GM12878 (cell line): ENCODE measurements around the gene PARP16. TPM values are rescaled to one million over a fixed set of nuclear protein-coding genes. Genes with fewer than 3 reads are reported as not detected.

Experiments used
- ATAC-seq: fragments of 200-7000 bp; cut with Tn5 transposase; 3 replicates; pipeline ENCODE4 v1.9.1; 2020; ENCODE audit warnings: mild to moderate bottlenecking, moderate library complexity
- BruUV-seq: library from RNA; stranded (reverse); fragments of 400-500 nt; replicated peaks from 2 replicates; lab custom pipeline; 2021; lab: Mats Ljungman, UMichigan
- CTCF ChIA-PET: fragments of 300-600 bp; sonication (Branson Sonifier 250); formaldehyde crosslinking; extraction: SDS; loops from one replicate; lab custom pipeline; 2021; ENCODE audit warnings: inconsistent platforms; lab: Yijun Ruan, JAX
- POLR2A ChIA-PET: fragments of 350-600 bp; formaldehyde crosslinking; extraction: SDS; loops from one replicate; lab custom pipeline; 2021; ENCODE audit warnings: inconsistent platforms; lab: Charles Lee
- RAD21 ChIA-PET: fragments of 300-600 bp; sonication (Branson Sonifier 250); formaldehyde crosslinking; loops from one replicate; lab custom pipeline; 2023; ENCODE audit warnings: antibody characterized with exemption; ENCODE audit not compliant: unreplicated experiment; lab: Charles Lee
- SMC1A ChIA-PET: fragments of 300-600 bp; sonication (Branson Sonifier 250); formaldehyde crosslinking; loops from one replicate; lab custom pipeline; 2023; ENCODE audit not compliant: unreplicated experiment, uncharacterized antibody; lab: Charles Lee
- DNase-seq: peaks from one replicate; pipeline ENCODE4 v3.0.0-alpha.2; 2011; ENCODE audit warnings: low read depth, low spot score
- FAIRE-seq: peaks from 3 replicates; lab custom pipeline; 2011; peaks lifted over from hg19 to GRCh38; lab: Jason Lieb, UNC
- H2AFZ ChIP-seq: 2 replicates; pipeline ENCODE4 v1.6.0; 2011; ENCODE audit warnings: low read depth, low read length, control low read depth; ENCODE audit not compliant: control insufficient read depth
- H3K27ac ChIP-seq: 2 replicates; pipeline ENCODE4 v1.5.1; 2011; ENCODE audit warnings: control low read depth; ENCODE audit not compliant: control insufficient read depth, insufficient read depth
- H3K27me3 ChIP-seq, 2 experiments: replicated peaks in 1 of 2; 2 replicates each; pipeline versions ENCODE4 v1.6.0 to v1.6.1; 2011; ENCODE audit warnings: low read length in 1 of 2; ENCODE audit not compliant: control insufficient read depth in 2 of 2, insufficient read depth in 2 of 2
- H3K36me3 ChIP-seq, 2 experiments: 2 replicates each; pipeline ENCODE4 v1.5.1; 2011; ENCODE audit warnings: low read length in 1 of 2; ENCODE audit not compliant: control insufficient read depth in 2 of 2, insufficient read depth in 2 of 2
- H3K4me1 ChIP-seq: 2 replicates; pipeline ENCODE4 v1.6.1; 2011; ENCODE audit warnings: mild to moderate bottlenecking, low read length, moderate library complexity, mixed read lengths; ENCODE audit not compliant: control insufficient read depth, insufficient read depth
- H3K4me2 ChIP-seq: 2 replicates; pipeline ENCODE4 v1.6.0; 2011; ENCODE audit warnings: control low read depth; ENCODE audit not compliant: control insufficient read depth, insufficient read depth
- H3K4me3 ChIP-seq: fragments of 200-600 bp; sonication (generic); 2 replicates; pipeline ENCODE4 v1.5.1; 2016
- H3K79me2 ChIP-seq: 2 replicates; pipeline ENCODE4 v1.6.0; 2011; ENCODE audit warnings: low read length; ENCODE audit not compliant: control insufficient read depth, insufficient read depth
- H3K9ac ChIP-seq: 2 replicates; pipeline ENCODE4 v1.8.0; 2011; ENCODE audit warnings: low read length, control low read depth, mixed read lengths; ENCODE audit not compliant: control insufficient read depth, insufficient read depth
- H3K9me3 ChIP-seq: replicated peaks from 3 replicates; pipeline ENCODE4 v1.5.1; 2011; ENCODE audit warnings: mild to moderate bottlenecking, low read length; ENCODE audit not compliant: control insufficient read depth, insufficient read depth
- H4K20me1 ChIP-seq: 2 replicates; pipeline ENCODE4 v1.6.0; 2011; ENCODE audit not compliant: control insufficient read depth, insufficient read depth
- E2F4 ChIP-seq: IDR thresholded peaks from 2 replicates; pipeline ENCODE4 v1.6.1; 2012; ENCODE audit warnings: low read depth, low read length, improper control_type of control experiment
- ELK1 ChIP-seq: IDR thresholded peaks from 2 replicates; pipeline ENCODE4 v1.6.1; 2012; ENCODE audit warnings: low read depth, low read length, improper control_type of control experiment
- IKZF2 ChIP-seq, 2 experiments: fragments of 450-650 bp; IDR thresholded peaks; 2 replicates each; pipeline ENCODE4 v1.6.1; 2017; ENCODE audit warnings: mild to moderate bottlenecking in 2 of 2, moderate library complexity in 2 of 2
- NFYA ChIP-seq: IDR thresholded peaks from 2 replicates; pipeline ENCODE4 v1.6.1; 2011; ENCODE audit warnings: low read depth, mild to moderate bottlenecking, low read length, improper control_type of control experiment, borderline replicate concordance
- SPI1 ChIP-seq: IDR thresholded peaks from 2 replicates; pipeline ENCODE4 v1.6.1; 2011; ENCODE audit warnings: low read depth, mild to moderate bottlenecking, low read length, moderate library complexity, borderline replicate concordance; ENCODE audit not compliant: insufficient read depth
- ZNF384 ChIP-seq: IDR thresholded peaks from 2 replicates; pipeline ENCODE4 v1.6.1; 2012; ENCODE audit warnings: low read depth, mild to moderate bottlenecking, low read length, improper control_type of control experiment, borderline replicate concordance
- WGBS: methylation state at CpG from one replicate; pipeline ENCODE4 v1.1.6; 2016; ENCODE audit warnings: low lambda C conversion rate; ENCODE audit not compliant: insufficient replicate concordance, insufficient coverage; ENCODE audit errors: missing lambda C conversion rate; 5-methylcytosine and 5-hydroxymethylcytosine counted together
- in situ Hi-C: fragments of 300-500 bp; cut with MboI; formaldehyde crosslinking; loops from 9 replicates; pipeline ENCODE4 v1.14.3; 2018; ENCODE audit warnings: mixed read lengths
- intact Hi-C: fragments of 100-400 bp; cut with micrococcal nuclease; formaldehyde crosslinking; loops from one replicate; pipeline ENCODE4 v1.14.2; 2022; ENCODE audit not compliant: unreplicated experiment
- polyA plus RNA-seq, 11 experiments: library from polyadenylated mRNA; depleted of rRNA in 4 of 11; unstranded in 6 of 11; stranded (reverse) in 5 of 11; fragments of >200 nt; fragmentation: Nextera tagmentation in 4 of 11; fragmentation: Illumina TruSeq in 1 of 11; extraction: Ambion mirVana in 4 of 11; extraction: Trizol in 1 of 11; gene quantifications; 1 replicate in 1 of 11; 2 replicates in 10 of 11; pipeline versions ENCODE4 v1.2.1 to v1.2.3, GENCODE V29; 2011 to 2016; ENCODE audit warnings: inconsistent platforms in 2 of 11, missing spikeins in 2 of 11, low read depth in 1 of 11
- total RNA-seq, 4 experiments: library from RNA; depleted of rRNA in 3 of 4; stranded (reverse); fragments of >200 nt in 3 of 4; fragmentation: Illumina TruSeq in 1 of 4; extraction: Trizol in 1 of 4; gene quantifications; 2 replicates each; pipeline versions ENCODE4 v1.2.1 to v1.2.3, GENCODE V29; 2013 to 2021

Gene PARP16
- total and polyA plus RNA-seq, 10 of the 15 experiments (the other 5 are each of a cell fraction or from before 2014, with no cell fraction given), result 4.9 to 15.7 (median 9.9) TPM

GRCh38 chr15:65327651-65328393, 41.1 kb upstream of the PARP16 start:
- H3K79me2 ChIP-seq, result no peaks in the 10 kb centered on the region
- RAD21 ChIA-PET, result interaction anchor here (1.1 kb wide), 1 partner anchor 13 kb away, joined by 3 read pairs; no protein-coding TSS in a partner anchor
- SMC1A ChIA-PET, result no interaction called here
- CTCF ChIA-PET, result interaction anchor here (1.4 kb wide), 1 partner anchor 57 kb away, joined by 5 read pairs; no protein-coding TSS in a partner anchor
- H4K20me1 ChIP-seq, result no peaks in the 10 kb centered on the region
- H3K27me3 ChIP-seq, result no peaks in the 10 kb centered on the region; a peak in 1 of 4 replicates
- no peak overlapping the region for H3K4me3 ChIP-seq
- H3K4me1 ChIP-seq, result no peaks in the 10 kb centered on the region
- no peak for FAIRE-seq
- no peak overlapping the region for H3K27ac ChIP-seq
- in situ Hi-C loops (no loop called here), intact Hi-C loops (no loop called here)
- H3K9me3 ChIP-seq, result no peaks in the 10 kb centered on the region
- no peak for DNase-seq
- POLR2A ChIA-PET, result interaction anchor here (0.6 kb wide), 1 partner anchor 1530 kb away, joined by 5 read pairs; no protein-coding TSS in a partner anchor
- H3K4me2 ChIP-seq, result no peak overlapping the region
- TF ChIP-seq SPI1, result peak; percentile 71; the same call in 1 of the 2 replicates
- peak; percentile 74 for TF ChIP-seq ZNF384
- no peak for TF ChIP-seq ELK1
- 0 out of 4 replicates have a peak, but pooled peaks of 1 of the 2 experiments have one; percentile 11 for TF ChIP-seq IKZF2 (IDR thresholded peaks at IDR 0.05)
- no peak for TF ChIP-seq NFYA
- TF ChIP-seq E2F4, result no peak
- H3K36me3 ChIP-seq, result no peaks in the 10 kb centered on the region
- H2AFZ ChIP-seq, result no peak overlapping the region
- BruUV-seq, result no TSS peak
- H3K9ac ChIP-seq, result no peak overlapping the region
- ATAC-seq, result peak; percentile 29; the same call in 1 of the 3 replicates
- WGBS, result 14% methylated on average over 11 of the region's 12 CpGs
